Coronary artery (tissue), 2 donors: Measurements from ENCODE around the gene FGD2.

Experiments used
- DNase-seq: peaks from one replicate; pipeline ENCODE4 v3.0.0-alpha.2; 2017; ENCODE audit warnings: low spot score
- H3K27ac ChIP-seq, 2 donors: fragments of 200-600 bp; sonication (generic); one replicate each; pipeline ENCODE4 v1.5.1; 2016 to 2019
- H3K4me3 ChIP-seq: fragments of 200-600 bp; sonication (generic); 2 replicates; pipeline ENCODE4 v1.5.1; 2016; ENCODE audit warnings: mild to moderate bottlenecking, moderate library complexity
- TF ChIP-seq, protein P1 (sequence below): fragments of 200-600 bp; sonication (generic); IDR thresholded peaks from one replicate; pipeline ENCODE4 v1.5.1; 2019; ENCODE audit warnings: antibody characterized with exemption

The FGD2 gene

DNA sequence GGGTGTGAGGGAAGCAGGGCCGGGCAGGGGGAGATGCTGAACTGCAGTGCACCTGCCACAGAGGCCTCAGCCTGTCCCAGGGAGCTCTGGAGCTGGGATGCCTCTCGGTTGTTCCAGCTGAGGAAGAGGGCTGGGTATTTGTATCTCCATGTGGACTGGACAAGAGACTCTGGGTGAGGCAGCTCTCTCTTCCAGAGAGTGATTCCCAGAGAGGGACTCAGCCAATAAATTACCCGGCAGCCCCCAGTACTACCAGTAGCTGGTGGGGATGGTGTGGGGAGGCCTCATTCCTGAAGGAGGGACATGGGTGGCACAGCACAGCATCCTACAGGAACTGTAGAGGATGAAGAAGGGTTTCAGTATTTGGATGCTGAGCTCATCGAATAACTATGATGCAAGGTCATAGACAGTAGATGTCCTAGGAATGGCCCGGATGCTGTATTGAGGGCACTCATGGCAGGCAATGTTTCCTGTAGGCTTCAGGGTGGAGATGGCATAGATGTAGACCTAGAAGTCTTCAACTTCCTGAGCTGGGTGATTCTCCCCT lies 1.4 kb downstream of the FGD2 start:
- Histone ChIP-seq H3K27ac (peak overlapping the region in 1 of 2 donors; percentile 71), H3K4me3 (peak overlapping the region; percentile 56)
- no peak for DNase-seq
- TF ChIP-seq, protein P1, sequence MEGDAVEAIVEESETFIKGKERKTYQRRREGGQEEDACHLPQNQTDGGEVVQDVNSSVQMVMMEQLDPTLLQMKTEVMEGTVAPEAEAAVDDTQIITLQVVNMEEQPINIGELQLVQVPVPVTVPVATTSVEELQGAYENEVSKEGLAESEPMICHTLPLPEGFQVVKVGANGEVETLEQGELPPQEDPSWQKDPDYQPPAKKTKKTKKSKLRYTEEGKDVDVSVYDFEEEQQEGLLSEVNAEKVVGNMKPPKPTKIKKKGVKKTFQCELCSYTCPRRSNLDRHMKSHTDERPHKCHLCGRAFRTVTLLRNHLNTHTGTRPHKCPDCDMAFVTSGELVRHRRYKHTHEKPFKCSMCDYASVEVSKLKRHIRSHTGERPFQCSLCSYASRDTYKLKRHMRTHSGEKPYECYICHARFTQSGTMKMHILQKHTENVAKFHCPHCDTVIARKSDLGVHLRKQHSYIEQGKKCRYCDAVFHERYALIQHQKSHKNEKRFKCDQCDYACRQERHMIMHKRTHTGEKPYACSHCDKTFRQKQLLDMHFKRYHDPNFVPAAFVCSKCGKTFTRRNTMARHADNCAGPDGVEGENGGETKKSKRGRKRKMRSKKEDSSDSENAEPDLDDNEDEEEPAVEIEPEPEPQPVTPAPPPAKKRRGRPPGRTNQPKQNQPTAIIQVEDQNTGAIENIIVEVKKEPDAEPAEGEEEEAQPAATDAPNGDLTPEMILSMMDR, result no peak

DNA sequence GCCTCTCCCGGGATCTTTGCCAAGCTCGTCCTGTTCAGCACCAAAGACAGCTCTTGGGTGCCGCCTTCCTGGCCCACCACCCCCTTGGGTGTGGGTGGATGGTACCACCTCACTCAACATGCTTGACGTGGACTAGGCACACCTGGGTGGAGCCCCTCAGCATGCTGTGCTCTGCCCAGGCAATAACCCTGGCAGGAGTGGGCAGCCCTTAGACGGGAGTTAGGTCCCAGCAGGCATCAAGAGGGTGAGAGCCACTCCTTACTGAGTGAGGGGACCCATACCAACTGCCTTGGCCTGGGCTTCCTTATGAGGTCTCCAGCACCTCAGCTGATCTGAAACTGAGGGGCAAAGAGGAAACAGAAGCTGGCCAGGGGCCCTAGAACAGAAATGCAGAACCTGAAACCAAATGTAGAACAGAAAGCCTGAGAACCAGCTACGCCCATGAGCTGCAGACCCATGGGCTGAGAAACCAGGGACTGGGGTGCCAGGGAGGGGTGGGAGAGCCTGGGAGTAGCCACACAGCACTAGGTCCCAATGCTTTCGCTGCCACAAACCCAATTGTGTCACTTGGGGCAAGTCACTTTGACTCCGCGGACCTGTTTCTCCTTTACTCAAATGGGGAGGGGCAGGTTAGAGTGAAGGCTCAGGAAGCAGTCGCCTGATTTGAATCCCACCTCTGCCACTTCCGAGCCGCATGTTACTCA lies 2.0 kb downstream of the FGD2 start:
- TF ChIP-seq, protein P1, result no peak
- H3K27ac ChIP-seq, result peak overlapping the region in 1 of 2 donors; percentile 71
- DNase-seq, result no peak
- H3K4me3 ChIP-seq, result peak overlapping the region; percentile 56

DNA sequence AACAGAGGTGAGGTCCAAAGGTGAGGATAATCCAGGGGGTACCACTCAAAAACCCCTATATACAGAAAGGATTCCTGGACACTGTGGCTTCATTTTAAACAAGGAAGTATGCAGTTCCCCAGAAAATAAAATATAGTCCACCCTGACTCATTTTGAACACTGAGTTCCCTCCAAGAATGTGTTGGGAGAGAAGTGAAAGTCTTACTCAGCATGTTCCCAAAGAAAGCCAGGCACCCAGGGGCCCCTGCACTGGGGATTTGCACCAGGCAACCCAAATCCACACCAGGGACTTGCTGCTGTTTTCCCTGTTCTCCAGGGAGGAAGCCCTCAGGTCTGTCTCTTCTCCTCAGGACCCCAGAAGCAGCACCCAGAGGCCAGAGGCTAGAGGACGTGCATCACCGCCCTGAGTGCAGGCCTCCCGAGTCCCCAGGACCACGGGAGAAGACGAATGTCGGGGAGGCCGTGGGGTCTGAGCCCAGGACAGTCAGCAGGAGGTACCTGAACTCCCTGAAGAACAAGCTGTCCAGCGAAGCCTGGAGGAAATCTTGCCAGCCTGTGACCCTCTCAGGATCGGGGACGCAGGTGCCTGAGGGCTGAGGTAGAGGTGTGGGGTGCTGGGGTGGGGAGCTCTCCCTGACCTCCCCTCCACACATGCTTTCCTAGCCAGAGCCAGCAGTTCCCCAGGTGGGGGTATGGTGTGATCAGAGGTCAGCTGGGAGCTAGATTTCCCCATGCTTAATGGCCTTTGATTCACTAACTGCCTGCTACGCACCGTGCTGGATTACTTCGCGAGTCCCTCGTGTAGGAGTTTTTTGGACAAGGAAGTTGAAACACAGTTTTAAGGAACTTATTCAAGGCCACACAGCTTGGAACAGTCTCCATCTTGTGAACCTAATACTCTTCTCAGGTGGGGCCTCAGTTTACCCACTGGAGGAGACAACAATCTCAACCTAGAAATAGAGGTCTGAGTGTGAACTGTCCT lies 3.3 kb downstream of the FGD2 start:
- TF ChIP-seq, protein P1, result no peak
- no peak for DNase-seq
- H3K27ac ChIP-seq, result peak overlapping the region in 1 of 2 donors; percentile 59
- no peak overlapping the region for H3K4me3 ChIP-seq

DNA sequence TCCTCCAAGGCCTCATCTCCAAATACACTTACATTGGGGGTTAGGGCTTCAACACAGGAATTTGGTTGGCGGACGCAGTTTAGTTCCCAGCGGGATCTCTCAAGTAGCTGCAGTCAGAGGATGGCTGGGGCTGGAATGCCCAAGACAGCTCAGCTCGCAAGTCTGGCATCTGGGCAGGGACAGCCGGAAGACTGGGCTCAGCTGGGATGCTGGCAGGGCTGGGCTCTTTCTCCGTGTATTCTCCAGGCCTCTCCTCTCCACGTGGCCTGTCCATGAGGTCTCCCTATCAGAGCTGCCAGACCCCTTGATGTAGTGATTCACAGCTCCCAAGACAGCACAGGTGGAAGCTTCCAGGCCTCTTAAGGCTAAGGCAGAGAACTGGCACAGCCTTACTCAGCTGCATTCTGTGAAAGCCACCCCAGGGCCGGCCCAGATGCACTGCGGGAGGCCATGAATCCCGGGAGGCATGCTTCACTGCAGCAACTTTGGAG lies 5.0 kb downstream of the FGD2 start:
- no peak overlapping the region for H3K4me3 ChIP-seq
- no peak overlapping the region for H3K27ac ChIP-seq
- DNase-seq, result no peak
- TF ChIP-seq, protein P1, result no peak

DNA sequence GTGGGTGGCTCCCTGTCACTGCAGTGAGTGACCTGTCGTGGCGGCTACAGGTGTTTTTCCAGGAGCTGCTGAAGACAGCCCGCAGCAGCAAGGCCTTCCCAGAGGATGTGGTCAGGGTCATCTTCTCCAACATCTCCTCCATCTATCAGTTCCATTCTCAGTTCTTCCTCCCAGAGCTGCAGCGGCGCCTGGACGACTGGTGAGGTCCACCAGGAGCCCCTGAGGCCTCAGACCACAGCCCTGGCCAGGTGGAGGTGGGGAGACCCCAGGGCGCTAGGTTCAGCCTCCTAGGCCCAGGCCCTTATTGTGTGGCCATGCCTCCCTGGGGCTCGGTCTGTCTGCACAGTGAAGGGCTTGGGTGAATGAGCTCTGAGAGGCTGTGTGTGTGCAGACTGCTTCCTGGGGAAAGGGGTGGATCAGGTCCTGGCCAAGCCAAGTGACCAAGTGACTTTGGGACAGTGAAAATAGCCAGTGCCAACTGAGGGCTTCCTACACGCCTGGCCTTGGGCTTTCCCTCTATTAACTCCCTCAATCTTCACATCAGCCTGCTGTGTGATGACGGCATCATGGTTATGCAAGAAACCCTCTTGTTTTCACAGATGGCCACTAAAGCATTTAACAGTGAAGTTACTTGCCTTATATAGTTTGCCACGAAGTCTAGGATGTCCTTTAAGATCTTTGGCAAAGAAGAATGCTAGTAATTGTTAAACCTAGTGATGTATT lies 6.4 kb downstream of the FGD2 start:
- no peak overlapping the region for H3K27ac ChIP-seq

More for the DNA sequence above, 6.4 kb downstream of the FGD2 start:
- H3K4me3 ChIP-seq, result no peak overlapping the region
- no peak for DNase-seq
- TF ChIP-seq, protein P1, result no peak
